Body of pancreas (tissue), 4 donors: ENCODE measurements around the gene ASAH2.

Experiments used
- POLR2A ChIP-seq, 3 donors: fragments of 450-650 bp; IDR thresholded peaks; one replicate each; pipeline ENCODE4 v1.6.1; 2016; ENCODE audit warnings: antibody characterized with exemption in 3 of 3, mild to moderate bottlenecking in 2 of 3
- TF ChIP-seq, protein P1 (sequence below), 7 experiments: fragments of 450-650 bp in 4 of 7; fragments of 200-600 bp in 3 of 7; sonication (generic) in 3 of 7; IDR thresholded peaks; one replicate each; pipeline ENCODE4 v1.5.1; 2016 to 2019; ENCODE audit warnings: antibody characterized with exemption in 7 of 7

DNA sequence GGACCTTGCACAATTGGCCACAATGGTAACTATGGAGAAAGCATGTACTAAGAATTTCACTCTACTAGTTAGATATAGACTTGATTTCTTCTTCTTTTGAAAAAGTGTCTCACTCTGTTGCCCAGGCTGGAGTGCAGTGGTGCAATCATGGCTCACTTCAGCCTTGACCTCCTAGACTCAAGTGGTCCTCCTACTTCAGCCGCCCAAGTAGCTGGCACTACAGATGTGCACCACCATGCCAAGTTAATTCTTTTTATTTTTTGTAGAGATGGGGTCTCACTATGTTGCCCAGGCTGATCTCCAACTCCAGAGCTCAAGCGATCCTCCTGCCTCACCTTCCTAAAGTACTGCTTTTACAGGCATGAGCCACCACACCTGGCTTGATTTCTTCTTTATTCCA, 29.1 kb downstream of the ASAH2 start:
- TF ChIP-seq, protein P1, sequence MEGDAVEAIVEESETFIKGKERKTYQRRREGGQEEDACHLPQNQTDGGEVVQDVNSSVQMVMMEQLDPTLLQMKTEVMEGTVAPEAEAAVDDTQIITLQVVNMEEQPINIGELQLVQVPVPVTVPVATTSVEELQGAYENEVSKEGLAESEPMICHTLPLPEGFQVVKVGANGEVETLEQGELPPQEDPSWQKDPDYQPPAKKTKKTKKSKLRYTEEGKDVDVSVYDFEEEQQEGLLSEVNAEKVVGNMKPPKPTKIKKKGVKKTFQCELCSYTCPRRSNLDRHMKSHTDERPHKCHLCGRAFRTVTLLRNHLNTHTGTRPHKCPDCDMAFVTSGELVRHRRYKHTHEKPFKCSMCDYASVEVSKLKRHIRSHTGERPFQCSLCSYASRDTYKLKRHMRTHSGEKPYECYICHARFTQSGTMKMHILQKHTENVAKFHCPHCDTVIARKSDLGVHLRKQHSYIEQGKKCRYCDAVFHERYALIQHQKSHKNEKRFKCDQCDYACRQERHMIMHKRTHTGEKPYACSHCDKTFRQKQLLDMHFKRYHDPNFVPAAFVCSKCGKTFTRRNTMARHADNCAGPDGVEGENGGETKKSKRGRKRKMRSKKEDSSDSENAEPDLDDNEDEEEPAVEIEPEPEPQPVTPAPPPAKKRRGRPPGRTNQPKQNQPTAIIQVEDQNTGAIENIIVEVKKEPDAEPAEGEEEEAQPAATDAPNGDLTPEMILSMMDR (IDR thresholded peaks at IDR 0.05) = no peak
- TF ChIP-seq POLR2A (IDR thresholded peaks at IDR 0.05) = no peak
